A673 (cell line): ENCODE results near the gene MAST3. TPM values are rescaled to one million over a fixed set of nuclear protein-coding genes. Genes with fewer than 3 reads are reported as not detected.

Experiments
- BruUV-seq: library from RNA; stranded (reverse); fragments of 400-500 nt; replicated peaks from 2 replicates; lab custom pipeline; 2021; lab: Mats Ljungman, UMichigan
- CTCF ChIA-PET: fragments of 300-600 bp; sonication (Branson Sonifier 250); formaldehyde crosslinking; loops from one replicate; lab custom pipeline; 2022; ENCODE audit warnings: antibody characterized with exemption; lab: Charles Lee
- POLR2A ChIA-PET: fragments of 300-600 bp; sonication (Branson Sonifier 250); formaldehyde crosslinking; loops from one replicate; lab custom pipeline; 2022; ENCODE audit warnings: antibody characterized with exemption; ENCODE audit not compliant: low non-redundant PET; lab: Charles Lee
- DNase-seq: peaks from one replicate; pipeline ENCODE4 v3.0.0-alpha.2; 2015; ENCODE audit warnings: low spot score
- H3K27ac ChIP-seq: fragments of 200-600 bp; sonication (generic); 2 replicates; pipeline ENCODE4 v1.5.1; 2016; ENCODE audit warnings: mixed run types, low read depth, mild to moderate bottlenecking, mixed read lengths, antibody characterized with exemption, low read length; ENCODE audit not compliant: poor library complexity, severe bottlenecking
- H3K27me3 ChIP-seq: fragments of 200-600 bp; sonication (generic); replicated peaks from 2 replicates; pipeline ENCODE4 v1.6.1; 2017; ENCODE audit warnings: mixed run types, low read depth, mild to moderate bottlenecking, mixed read lengths, antibody characterized with exemption, low read length; ENCODE audit not compliant: insufficient read depth, poor library complexity
- H3K36me3 ChIP-seq: fragments of 200-600 bp; sonication (generic); 2 replicates; pipeline ENCODE4 v1.6.1; 2016; ENCODE audit warnings: mixed run types, mild to moderate bottlenecking, mixed read lengths, antibody characterized with exemption, low read length; ENCODE audit not compliant: insufficient read depth, poor library complexity, severe bottlenecking
- H3K4me1 ChIP-seq: fragments of 200-600 bp; sonication (generic); 2 replicates; pipeline ENCODE4 v1.6.1; 2017; ENCODE audit warnings: mixed run types, mild to moderate bottlenecking, mixed read lengths, antibody characterized with exemption, low read length; ENCODE audit not compliant: insufficient read depth, poor library complexity, severe bottlenecking
- H3K4me3 ChIP-seq: fragments of 200-600 bp; sonication (generic); 2 replicates; pipeline ENCODE4 v1.5.1; 2016; ENCODE audit warnings: low read depth, mixed run types, mild to moderate bottlenecking, mixed read lengths, low read length; ENCODE audit not compliant: poor library complexity, severe bottlenecking
- H3K9me3 ChIP-seq: fragments of 200-600 bp; sonication (generic); 2 replicates; pipeline ENCODE4 v1.6.1; 2016; ENCODE audit warnings: mixed run types, low read depth, mild to moderate bottlenecking, mixed read lengths, antibody characterized with exemption, low read length; ENCODE audit not compliant: poor library complexity, severe bottlenecking
- CTCF ChIP-seq: fragments of 300-800, 200-600 bp; sonication (generic); conservative IDR thresholded peaks from 2 replicates; pipeline ENCODE4 v1.5.1; 2017; ENCODE audit warnings: low read depth, mild to moderate bottlenecking, antibody characterized with exemption, low read length, moderate library complexity, mixed read lengths
- EZH2 ChIP-seq: fragments of 200-600 bp; sonication (generic); IDR thresholded peaks from 2 replicates; pipeline ENCODE4 v1.6.1; 2017; ENCODE audit warnings: borderline replicate concordance, low read depth, mild to moderate bottlenecking, mixed read lengths, antibody characterized with exemption, low read length; ENCODE audit not compliant: poor library complexity, severe bottlenecking
- intact Hi-C: fragments of 100-400 bp; cut with micrococcal nuclease; formaldehyde crosslinking; loops from one replicate; pipeline ENCODE4 v1.10.0; 2022; ENCODE audit not compliant: unreplicated experiment
- total RNA-seq: library from RNA; stranded (reverse); gene quantifications from 2 replicates; pipeline ENCODE4 v1.2.3, GENCODE V29; 2021

MAST3 gene
- total RNA-seq, 1 experiment from 2014 or later, result 5.1 TPM

- CTCF ChIA-PET, result no interaction called here
Observed at GRCh38 chr19:18121166-18121565, 23.6 kb downstream of the MAST3 start.

GRCh38 chr19:18122424-18122823 is 24.8 kb downstream of the MAST3 start:
- Histone ChIP-seq H3K4me1 (peaks cover 8% of the 10 kb centered on the region), H3K9me3 (no peaks in the 10 kb centered on the region), H3K36me3 (no peaks in the 10 kb centered on the region), H3K27ac (no peak overlapping the region), H3K27me3 (no peaks in the 10 kb centered on the region), H3K4me3 (no peak overlapping the region)
- DNase-seq, result no peak
- intact Hi-C loops, result no loop called here
- no TSS peak for BruUV-seq
- ChIA-PET CTCF (no interaction called here), POLR2A (no interaction called here)
- TF ChIP-seq EZH2, result no peak

More at GRCh38 chr19:18121166-18121565, 23.6 kb downstream of the MAST3 start:
- no peak for DNase-seq
- no peaks in the 10 kb centered on the region for H3K27me3 ChIP-seq
- intact Hi-C loops, result no loop called here
- no peaks in the 10 kb centered on the region for H3K9me3 ChIP-seq
- POLR2A ChIA-PET, result no interaction called here
- H3K4me1 ChIP-seq, result peaks cover 11% of the 10 kb centered on the region
- no peak overlapping the region for H3K27ac ChIP-seq
- no TSS peak for BruUV-seq
- no peaks in the 10 kb centered on the region for H3K36me3 ChIP-seq
- no peak overlapping the region for H3K4me3 ChIP-seq
- TF ChIP-seq CTCF (no peak), EZH2 (no peak)

GRCh38 chr19:18122860-18123795 is 25.6 kb downstream of the MAST3 start:
- Histone ChIP-seq H3K4me1 (peaks cover 7% of the 10 kb centered on the region), H3K36me3 (no peaks in the 10 kb centered on the region), H3K27me3 (no peaks in the 10 kb centered on the region), H3K27ac (no peak overlapping the region), H3K9me3 (no peaks in the 10 kb centered on the region), H3K4me3 (no peak overlapping the region)
- DNase-seq, result no peak
- ChIA-PET CTCF (no interaction called here), POLR2A (no interaction called here)
- BruUV-seq, result no TSS peak
- TF ChIP-seq CTCF (no peak), EZH2 (no peak)
- intact Hi-C loops, result no loop called here
